Colonic mucosa (tissue), 4 donors: ENCODE measurements around the gene ADAMTSL4. TPM values are rescaled to one million over a fixed set of nuclear protein-coding genes. Genes with fewer than 3 reads are reported as not detected.

Experiments
- DNase-seq: peaks from one replicate; pipeline ENCODE4 v3.0.0-alpha.2; 2020
- H3K27ac ChIP-seq: fragments of 200-600 bp; one replicate; pipeline ENCODE4 v1.8.0; 2021
- H3K27me3 ChIP-seq: fragments of 200-600 bp; one replicate; pipeline ENCODE4 v1.8.0; 2021
- H3K36me3 ChIP-seq: fragments of 200-600 bp; one replicate; pipeline ENCODE4 v1.8.0; 2021
- H3K4me1 ChIP-seq: fragments of 200-600 bp; one replicate; pipeline ENCODE4 v1.8.0; 2021; ENCODE audit warnings: mild to moderate bottlenecking
- H3K4me3 ChIP-seq: fragments of 200-600 bp; one replicate; pipeline ENCODE4 v1.8.0; 2021
- H3K9ac ChIP-seq, 2 donors: one replicate each; pipeline ENCODE4 v1.7.0; 2013; ENCODE audit warnings: control low read depth in 2 of 2, low read depth in 2 of 2, low read length in 2 of 2
- H3K9me3 ChIP-seq: fragments of 200-600 bp; one replicate; pipeline ENCODE4 v1.8.0; 2021
- CTCF ChIP-seq: fragments of 200-600 bp; IDR thresholded peaks from one replicate; pipeline ENCODE4 v1.8.0; 2022; ENCODE audit warnings: antibody characterized with exemption, mild to moderate bottlenecking
- intact Hi-C: fragments of 100-400 bp; cut with DNase I; formaldehyde crosslinking; loops from one replicate; pipeline ENCODE4 v1.14.1; 2022
- total RNA-seq, 2 donors: library from RNA; stranded (reverse); fragmentation: NEBNext Ultra II Directional in 1 of 2; extraction: Animal tissue kit (Norgen Biotek cat#: 25700) in 1 of 2; gene quantifications; one replicate each; pipeline ENCODE4 v1.2.1, GENCODE V29; 2021
- donor health status: healthy.
- donor health status: DM: no; HTN: no; CAD: no.
- donor health status: DM: no; HTN: no; CAD: no.

The ADAMTSL4 gene
- total RNA-seq, 2 donors from 2014 or later = 4.9 to 6.3 TPM

GRCh38 chr1:150576794-150577556 lies 27.8 kb downstream of the ADAMTSL4 start:
- Histone ChIP-seq H3K27me3 (no peaks in the 10 kb centered on the region), H3K9ac (peak overlapping the region; percentile 64 to 99), H3K9me3 (no peaks in the 10 kb centered on the region), H3K27ac (peak overlapping the region; percentile 98), H3K4me1 (peaks cover 3% of the 10 kb centered on the region), H3K4me3 (peak overlapping the region; percentile 87), H3K36me3 (peaks cover 11% of the 10 kb centered on the region)
- intact Hi-C loops = loop anchor here (5.0 kb wide), 1 partner anchor 45 kb away; no protein-coding TSS in a partner anchor
- no peak for DNase-seq
- no peak for TF ChIP-seq CTCF

GRCh38 chr1:150577557-150578271 lies 28.5 kb downstream of the ADAMTSL4 start:
- DNase-seq = no peak
- peaks cover 9% of the 10 kb centered on the region for H3K36me3 ChIP-seq
- H3K9ac ChIP-seq = peak overlapping the region; percentile 99 to 100
- no peaks in the 10 kb centered on the region for H3K9me3 ChIP-seq
- intact Hi-C loops = loop anchor here (5.0 kb wide), 1 partner anchor 45 kb away; no protein-coding TSS in a partner anchor
- H3K4me3 ChIP-seq = peak overlapping the region; percentile 87
- no peaks in the 10 kb centered on the region for H3K27me3 ChIP-seq
- peak overlapping the region; percentile 98 for H3K27ac ChIP-seq
- no peak for TF ChIP-seq CTCF
- H3K4me1 ChIP-seq = peaks cover 3% of the 10 kb centered on the region

- no peak for TF ChIP-seq CTCF
- Histone ChIP-seq H3K9me3 (no peaks in the 10 kb centered on the region), H3K4me3 (peak overlapping the region; percentile 87), H3K9ac (peak overlapping the region; percentile 99 to 100), H3K36me3 (peaks cover 6% of the 10 kb centered on the region), H3K27me3 (no peaks in the 10 kb centered on the region), H3K4me1 (peaks cover 3% of the 10 kb centered on the region), H3K27ac (peak overlapping the region; percentile 98)
- intact Hi-C loops = loop anchor here (5.0 kb wide), 1 partner anchor 44 kb away; no protein-coding TSS in a partner anchor
- DNase-seq = peak; percentile 72
Observed at GRCh38 chr1:150578272-150579109, 29.3 kb downstream of the ADAMTSL4 start.

GRCh38 chr1:150579110-150579944 lies 30.1 kb downstream of the ADAMTSL4 start, which contains the start of gene MCL1:
Gene MCL1, minus strand, starts transcription at chr1:150579610. Its CDS starts 80 bp downstream, at chr1:150579530.
- H3K4me1 ChIP-seq = no peaks in the 10 kb centered on the region
- peak within 1 kb of the TSS; percentile 99 to 100 for H3K9ac ChIP-seq
- DNase-seq = peak; percentile 94
- intact Hi-C loops = loop anchor here (5.0 kb wide), 1 partner anchor 43 kb away; no protein-coding TSS in a partner anchor
- H3K9me3 ChIP-seq = no peaks in the 10 kb centered on the region
- peak within 1 kb of the TSS; percentile 98 for H3K27ac ChIP-seq
- peak within 1 kb of the TSS; percentile 87 for H3K4me3 ChIP-seq
- no peaks in the 10 kb centered on the region for H3K36me3 ChIP-seq
- no peaks in the 10 kb centered on the region for H3K27me3 ChIP-seq
- no peak for TF ChIP-seq CTCF
